ENCODE results near the gene ZFAND3. TPM values are rescaled to one million over a fixed set of nuclear protein-coding genes. Genes with fewer than 3 reads are reported as not detected.

Gene ZFAND3
- polyA plus RNA-seq, 1 donor (not counting 4 experiments of a cell fraction or from before 2014, with no cell fraction given), result 19.6 TPM

Small RNAs within 50 kb of the gene (small RNA-seq; reads per million reads assigned to genes)
- gene RN7SL285P (ENCODE audit: insufficient read length in 3 of 3, low read depth in 3 of 3, low replicate concordance in 1 of 3) (0 to 0.25 (median 0) reads per million in 3 experiments), gene RNU1-87P (ENCODE audit: insufficient read length in 3 of 3, low read depth in 3 of 3, low replicate concordance in 1 of 3) (0 reads per million in 3 experiments)

Other genes starting within 250 kb of the ZFAND3 start
- gene MDGA1, start 121.8 kb upstream of the ZFAND3 start, polyA plus RNA-seq, result 0.26 to 1.0 TPM (median 0.32 TPM) in 3 replicates

Measured in keratinocyte (primary cell).